ENCODE data around the gene RNU6-1. TPM values are rescaled to one million over a fixed set of nuclear protein-coding genes. Genes with fewer than 3 reads are reported as not detected.

RNU6-1 gene
- total and polyA plus RNA-seq, 2 donors from 2014 or later, result not detected

DNA sequence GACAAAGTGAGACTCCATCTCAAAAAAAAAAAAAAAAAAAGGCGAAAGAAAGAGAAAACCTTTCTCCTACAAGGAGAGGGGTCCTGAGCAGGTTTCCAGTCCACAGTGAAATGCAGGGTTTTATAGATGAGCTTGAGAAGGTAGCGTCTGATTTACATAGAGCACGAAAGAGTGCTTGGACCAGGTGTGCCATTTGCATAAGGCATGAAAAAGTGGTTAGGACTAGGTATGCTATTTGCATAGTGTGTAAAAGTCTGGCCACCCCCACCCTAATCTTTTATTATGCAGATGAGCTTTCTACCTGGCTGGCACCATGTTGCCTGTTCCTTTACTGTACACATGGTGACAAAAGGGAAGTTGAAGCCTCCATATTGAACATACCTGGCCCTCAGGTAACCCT is 13.6 kb upstream of the RNU6-1 start:
- H3K27me3 ChIP-seq (ENCODE audit: control insufficient read depth, insufficient read depth, low read length), result no peaks in the 10 kb centered on the region
- no peaks in the 10 kb centered on the region for H3K9me3 ChIP-seq (ENCODE audit: control insufficient read depth in 2 of 3, insufficient read depth in 1 of 3, low read length in 3 of 3)
- TF ChIP-seq, protein P1, sequence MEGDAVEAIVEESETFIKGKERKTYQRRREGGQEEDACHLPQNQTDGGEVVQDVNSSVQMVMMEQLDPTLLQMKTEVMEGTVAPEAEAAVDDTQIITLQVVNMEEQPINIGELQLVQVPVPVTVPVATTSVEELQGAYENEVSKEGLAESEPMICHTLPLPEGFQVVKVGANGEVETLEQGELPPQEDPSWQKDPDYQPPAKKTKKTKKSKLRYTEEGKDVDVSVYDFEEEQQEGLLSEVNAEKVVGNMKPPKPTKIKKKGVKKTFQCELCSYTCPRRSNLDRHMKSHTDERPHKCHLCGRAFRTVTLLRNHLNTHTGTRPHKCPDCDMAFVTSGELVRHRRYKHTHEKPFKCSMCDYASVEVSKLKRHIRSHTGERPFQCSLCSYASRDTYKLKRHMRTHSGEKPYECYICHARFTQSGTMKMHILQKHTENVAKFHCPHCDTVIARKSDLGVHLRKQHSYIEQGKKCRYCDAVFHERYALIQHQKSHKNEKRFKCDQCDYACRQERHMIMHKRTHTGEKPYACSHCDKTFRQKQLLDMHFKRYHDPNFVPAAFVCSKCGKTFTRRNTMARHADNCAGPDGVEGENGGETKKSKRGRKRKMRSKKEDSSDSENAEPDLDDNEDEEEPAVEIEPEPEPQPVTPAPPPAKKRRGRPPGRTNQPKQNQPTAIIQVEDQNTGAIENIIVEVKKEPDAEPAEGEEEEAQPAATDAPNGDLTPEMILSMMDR (IDR thresholded peaks at IDR 0.05; ENCODE audit: borderline replicate concordance, extremely low read depth, insufficient read depth), result no peak
- DNase-seq (no peak), FAIRE-seq (no peak)
- no peak overlapping the region for H3K4me3 ChIP-seq (ENCODE audit: low read length in 3 of 3)
- H3K27ac ChIP-seq (ENCODE audit: low read depth in 2 of 2, low read length in 2 of 2), result no peak overlapping the region
- H3K9ac ChIP-seq (ENCODE audit: low read length in 3 of 3), result no peak overlapping the region
- H3K36me3 ChIP-seq (ENCODE audit: control insufficient read depth in 2 of 3, insufficient read depth in 3 of 3, low read length in 3 of 3), result no peaks in the 10 kb centered on the region
- H3K4me1 ChIP-seq (ENCODE audit: control insufficient read depth in 2 of 3, insufficient read depth in 2 of 3, low read depth in 1 of 3, low read length in 3 of 3), result peaks cover 0 to 7% (median 5%) of the 10 kb centered on the region in 3 donors
- intact Hi-C loops (cut with DNase I), result no loop called here

GRCh38 chr15:67852418-67852817 is 12.6 kb upstream of the RNU6-1 start:
- Histone ChIP-seq H3K4me3 (ENCODE audit: low read length in 3 of 3) (no peak overlapping the region), H3K9ac (ENCODE audit: low read length in 3 of 3) (no peak overlapping the region), H3K27ac (ENCODE audit: low read depth in 2 of 2, low read length in 2 of 2) (no peak overlapping the region), H3K27me3 (ENCODE audit: control insufficient read depth, insufficient read depth, low read length) (no peaks in the 10 kb centered on the region), H3K4me1 (ENCODE audit: control insufficient read depth in 2 of 3, insufficient read depth in 2 of 3, low read depth in 1 of 3, low read length in 3 of 3) (peaks cover 0 to 7% (median 5%) of the 10 kb centered on the region in 3 donors), H3K9me3 (ENCODE audit: control insufficient read depth in 2 of 3, insufficient read depth in 1 of 3, low read length in 3 of 3) (no peaks in the 10 kb centered on the region), H3K36me3 (ENCODE audit: control insufficient read depth in 2 of 3, insufficient read depth in 3 of 3, low read length in 3 of 3) (no peaks in the 10 kb centered on the region)
- intact Hi-C loops (cut with DNase I), result no loop called here
- DNase-seq (no peak), FAIRE-seq (no peak)
- TF ChIP-seq, protein P1 (IDR thresholded peaks at IDR 0.05; ENCODE audit: borderline replicate concordance, extremely low read depth, insufficient read depth), result no peak

DNA sequence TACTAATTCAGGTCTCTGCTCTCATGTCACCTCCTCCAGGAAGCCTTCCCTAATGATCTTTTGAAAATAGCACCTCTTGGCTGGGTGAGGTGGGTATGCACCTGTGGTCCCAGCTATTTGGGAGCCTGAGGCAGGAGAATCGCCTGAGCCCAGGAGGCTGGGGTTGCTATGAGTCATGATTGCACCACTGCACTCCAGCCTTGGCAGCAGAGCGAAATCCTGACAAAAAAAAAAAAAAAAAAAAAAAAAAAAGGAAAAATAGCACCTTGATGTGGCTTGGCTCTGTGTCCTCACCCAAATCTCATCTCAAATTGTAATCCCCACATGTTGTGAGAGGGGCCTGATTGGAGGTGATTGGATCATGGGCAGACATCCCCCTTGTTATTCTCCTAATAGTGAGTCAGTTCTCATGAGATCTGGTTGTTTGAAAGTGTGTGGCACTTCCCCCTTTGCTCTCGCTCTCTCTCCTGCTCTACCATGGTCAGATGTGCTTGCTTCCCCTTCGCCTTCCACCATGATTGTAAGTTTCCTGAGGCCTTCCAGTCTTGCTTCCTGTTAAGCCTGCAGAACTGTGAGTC is 11.2 kb upstream of the RNU6-1 start:
- TF ChIP-seq, protein P1 (IDR thresholded peaks at IDR 0.05; ENCODE audit: borderline replicate concordance, extremely low read depth, insufficient read depth), result no peak
- Histone ChIP-seq H3K9ac (ENCODE audit: low read length in 3 of 3) (no peak overlapping the region), H3K27ac (ENCODE audit: low read depth in 2 of 2, low read length in 2 of 2) (no peak overlapping the region), H3K36me3 (ENCODE audit: control insufficient read depth in 2 of 3, insufficient read depth in 3 of 3, low read length in 3 of 3) (no peaks in the 10 kb centered on the region), H3K9me3 (ENCODE audit: control insufficient read depth in 2 of 3, insufficient read depth in 1 of 3, low read length in 3 of 3) (no peaks in the 10 kb centered on the region), H3K4me1 (ENCODE audit: control insufficient read depth in 2 of 3, insufficient read depth in 2 of 3, low read depth in 1 of 3, low read length in 3 of 3) (peaks cover 0 to 7% (median 5%) of the 10 kb centered on the region in 3 donors), H3K27me3 (ENCODE audit: control insufficient read depth, insufficient read depth, low read length) (no peaks in the 10 kb centered on the region), H3K4me3 (ENCODE audit: low read length in 3 of 3) (no peak overlapping the region)
- intact Hi-C loops (cut with DNase I), result no loop called here
- DNase-seq, result no peak
- FAIRE-seq, result no peak

DNA sequence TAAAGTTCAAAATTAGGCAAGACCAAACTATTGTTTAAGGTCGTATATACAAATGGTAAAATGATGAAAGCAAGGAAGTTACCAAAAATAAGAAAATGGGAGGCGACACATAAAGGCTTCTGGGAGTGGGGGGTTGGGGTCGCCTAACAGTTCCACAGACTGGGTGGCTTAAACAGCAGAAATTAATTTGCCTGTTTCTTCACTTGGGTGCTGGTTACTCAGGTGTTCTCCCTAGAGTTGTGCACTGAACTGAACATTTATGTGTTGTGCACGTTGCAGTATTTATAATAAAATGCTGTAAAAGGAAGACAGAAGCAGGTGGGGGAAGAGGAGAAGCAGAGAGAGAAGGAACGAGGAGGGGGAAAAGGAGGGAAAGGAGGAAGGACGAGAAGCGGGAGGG is 10.5 kb upstream of the RNU6-1 start:
- H3K4me3 ChIP-seq (ENCODE audit: low read length in 3 of 3), result no peak overlapping the region
- H3K27ac ChIP-seq (ENCODE audit: low read depth in 2 of 2, low read length in 2 of 2), result no peak overlapping the region
- H3K9ac ChIP-seq (ENCODE audit: low read length in 3 of 3), result no peak overlapping the region
- DNase-seq (no peak), FAIRE-seq (no peak)
- H3K4me1 ChIP-seq (ENCODE audit: control insufficient read depth in 2 of 3, insufficient read depth in 2 of 3, low read depth in 1 of 3, low read length in 3 of 3), result peaks cover 0 to 7% (median 5%) of the 10 kb centered on the region in 3 donors
- H3K9me3 ChIP-seq (ENCODE audit: control insufficient read depth in 2 of 3, insufficient read depth in 1 of 3, low read length in 3 of 3), result no peaks in the 10 kb centered on the region
- TF ChIP-seq, protein P1 (IDR thresholded peaks at IDR 0.05; ENCODE audit: borderline replicate concordance, extremely low read depth, insufficient read depth), result no peak
- no peaks in the 10 kb centered on the region for H3K27me3 ChIP-seq (ENCODE audit: control insufficient read depth, insufficient read depth, low read length)
- no peaks in the 10 kb centered on the region for H3K36me3 ChIP-seq (ENCODE audit: control insufficient read depth in 2 of 3, insufficient read depth in 3 of 3, low read length in 3 of 3)
- intact Hi-C loops (cut with DNase I), result no loop called here
